GM23338 (cell line): ENCODE data around the gene CLCN1. TPM values are rescaled to one million over a fixed set of nuclear protein-coding genes. Genes with fewer than 3 reads are reported as not detected.

Experiments used
- ATAC-seq: fragments of 200-7000 bp; cut with Tn5 transposase; 3 replicates; pipeline ENCODE4 v1.9.1; 2020
- DNase-seq: peaks from one replicate; pipeline ENCODE4 v3.0.0-alpha.2; 2015; ENCODE audit warnings: low spot score
- H2AFZ ChIP-seq: fragments of 200-600 bp; sonication (generic); 2 replicates; pipeline ENCODE4 v1.8.0; 2016; ENCODE audit warnings: antibody characterized with exemption, mild to moderate bottlenecking, moderate library complexity
- H3F3A ChIP-seq: fragments of 200-600 bp; sonication (generic); replicated peaks from 2 replicates; pipeline ENCODE4 v1.8.0; 2017; ENCODE audit warnings: antibody characterized with exemption, mixed run types, low read depth
- H3K27ac ChIP-seq: fragments of 200-600 bp; sonication (generic); 2 replicates; pipeline ENCODE4 v1.6.1; 2016; ENCODE audit warnings: low read depth
- H3K27me3 ChIP-seq: fragments of 200-600 bp; sonication (generic); 2 replicates; pipeline ENCODE4 v1.8.0; 2016; ENCODE audit warnings: mild to moderate bottlenecking, mixed run types, moderate library complexity; ENCODE audit not compliant: insufficient read depth
- H3K36me3 ChIP-seq: fragments of 200-600 bp; sonication (generic); 2 replicates; pipeline ENCODE4 v1.8.0; 2016; ENCODE audit warnings: mild to moderate bottlenecking; ENCODE audit not compliant: insufficient read depth
- H3K4me1 ChIP-seq: fragments of 200-600 bp; sonication (generic); 2 replicates; pipeline ENCODE4 v1.8.0; 2016; ENCODE audit warnings: mild to moderate bottlenecking, moderate library complexity; ENCODE audit not compliant: insufficient read depth
- H3K4me2 ChIP-seq: fragments of 200-600 bp; sonication (generic); 2 replicates; pipeline ENCODE4 v1.7.1; 2017; ENCODE audit warnings: mixed run types
- H3K4me3 ChIP-seq: fragments of 200-600 bp; sonication (generic); 2 replicates; pipeline ENCODE4 v1.6.1; 2016; ENCODE audit warnings: mixed run types
- H3K79me2 ChIP-seq: fragments of 200-600 bp; sonication (generic); replicated peaks from 2 replicates; pipeline ENCODE4 v1.8.0; 2017; ENCODE audit warnings: mild to moderate bottlenecking; ENCODE audit not compliant: insufficient read depth
- H3K9me2 ChIP-seq: fragments of 200-600 bp; sonication (generic); 2 replicates; pipeline ENCODE4 v1.8.0; 2017; ENCODE audit not compliant: insufficient read depth
- H4K20me1 ChIP-seq: fragments of 200-600 bp; sonication (generic); replicated peaks from 2 replicates; pipeline ENCODE4 v1.8.0; 2017; ENCODE audit warnings: mild to moderate bottlenecking; ENCODE audit not compliant: insufficient read depth
- H3K27ac Mint-ChIP-seq: 2 replicates; pipeline ENCODE4 v1.8.0; 2020; ENCODE audit warnings: inconsistent platforms, mild to moderate bottlenecking, moderate library complexity, mixed read lengths
- H3K27me3 Mint-ChIP-seq: 3 replicates; pipeline ENCODE4 v1.8.0; 2022; ENCODE audit warnings: low read depth, mild to moderate bottlenecking, moderate library complexity, mixed read lengths, inconsistent platforms; ENCODE audit not compliant: insufficient read depth, poor library complexity
- H3K36me3 Mint-ChIP-seq: 3 replicates; pipeline ENCODE4 v1.8.0; 2021; ENCODE audit warnings: low read depth, mild to moderate bottlenecking, inconsistent platforms, moderate library complexity, mixed read lengths
- H3K4me1 Mint-ChIP-seq: 3 replicates; pipeline ENCODE4 v1.8.0; 2020; ENCODE audit warnings: mild to moderate bottlenecking, inconsistent platforms, mixed read lengths
- H3K4me3 Mint-ChIP-seq: 3 replicates; pipeline ENCODE4 v1.8.0; 2021; ENCODE audit warnings: moderate library complexity, mild to moderate bottlenecking, inconsistent platforms, mixed read lengths
- H3K9me3 Mint-ChIP-seq: 3 replicates; pipeline ENCODE4 v1.8.0; 2020; ENCODE audit warnings: moderate library complexity, mild to moderate bottlenecking, inconsistent platforms, mixed read lengths
- CREB1 ChIP-seq: fragments of 250-450 bp; sonication (Bioruptor Pico); IDR thresholded peaks from 2 replicates; pipeline ENCODE4 v1.5.0; 2020; ENCODE audit warnings: low read depth, mild to moderate bottlenecking, moderate library complexity
- CTCF ChIP-seq, 2 experiments: fragments of 200-600 bp in 1 of 2; sonication (generic) in 1 of 2; conservative IDR thresholded peaks; 2 replicates each; pipeline versions ENCODE4 v1.5.1 to v1.6.1; 2016 to 2017; ENCODE audit warnings: antibody characterized with exemption in 2 of 2, low read depth in 2 of 2, mild to moderate bottlenecking in 2 of 2, moderate library complexity in 1 of 2
- ETS1 ChIP-seq: IDR thresholded peaks from 2 replicates; pipeline ENCODE4 v1.6.1; 2016; ENCODE audit warnings: antibody characterized with exemption
- EZH2 ChIP-seq: fragments of 200-600 bp; sonication (generic); IDR thresholded peaks from one replicate; pipeline ENCODE4 v1.8.0; 2017; ENCODE audit warnings: antibody characterized with exemption, mild to moderate bottlenecking, low read depth; ENCODE audit not compliant: unreplicated experiment
- JUNB ChIP-seq: IDR thresholded peaks from one replicate; pipeline ENCODE4 v1.6.1; 2016; ENCODE audit warnings: antibody characterized with exemption; ENCODE audit not compliant: unreplicated experiment
- NANOG ChIP-seq: IDR thresholded peaks from 2 replicates; pipeline ENCODE4 v1.6.1; 2016; ENCODE audit warnings: antibody characterized with exemption, borderline replicate concordance
- REST ChIP-seq: IDR thresholded peaks from one replicate; pipeline ENCODE4 v1.6.1; 2018; ENCODE audit warnings: antibody characterized with exemption; ENCODE audit not compliant: unreplicated experiment
- STAT1 ChIP-seq: IDR thresholded peaks from one replicate; pipeline ENCODE4 v1.6.1; 2016; ENCODE audit warnings: antibody characterized with exemption; ENCODE audit not compliant: unreplicated experiment
- ZNF331 ChIP-seq: fragments of 250-450 bp; sonication (Bioruptor Pico); IDR thresholded peaks from 2 replicates; pipeline ENCODE4 v1.5.0; 2020; ENCODE audit warnings: low read depth, mild to moderate bottlenecking, moderate library complexity
- polyA plus RNA-seq: library from polyadenylated mRNA; unstranded; fragments of >200 nt; fragmentation: Nextera tagmentation; extraction: Ambion mirVana; gene quantifications from 2 replicates; pipeline ENCODE4 v1.2.1, GENCODE V29; 2016
- total RNA-seq: library from RNA; depleted of rRNA; stranded (reverse); fragments of >200 nt; shearing (Covaris generic); gene quantifications from 2 replicates; pipeline ENCODE4 v1.2.3, GENCODE V29; 2014

Gene CLCN1
- total and polyA plus RNA-seq, 2 experiments from 2014 or later = 0.38 to 0.48 TPM

GRCh38 chr7:143397710-143398530, 82.0 kb downstream of the CLCN1 start:
- peaks cover 96% of the 10 kb centered on the region for H3K36me3 Mint-ChIP-seq
- Histone ChIP-seq H3K27ac (no peak overlapping the region), H3K4me2 (no peak overlapping the region), H2AFZ (no peak overlapping the region), H3K9me2 (no peaks in the 10 kb centered on the region), H3K36me3 (peaks cover 48% of the 10 kb centered on the region), H3K79me2 (peaks cover 15% of the 10 kb centered on the region; the same call in 1 of the 2 replicates), H3K4me1 (no peaks in the 10 kb centered on the region), H3K4me3 (no peak overlapping the region), H3F3A (peaks cover 16% of the 10 kb centered on the region; the same call in 1 of the 2 replicates), H4K20me1 (peaks cover 5% of the 10 kb centered on the region), H3K27me3 (no peaks in the 10 kb centered on the region)
- H3K9me3 Mint-ChIP-seq = no peaks in the 10 kb centered on the region
- no peak overlapping the region for H3K27ac Mint-ChIP-seq
- DNase-seq = no peak
- peaks cover 7% of the 10 kb centered on the region for H3K27me3 Mint-ChIP-seq
- no peak for ATAC-seq
- no peak for TF ChIP-seq EZH2
- no peak for TF ChIP-seq CTCF (conservative IDR thresholded peaks at IDR 0.05; ENCODE audit: low read depth in 2 of 2)
- TF ChIP-seq REST = no peak
- TF ChIP-seq ETS1 = no peak
- no peak for TF ChIP-seq JUNB
- TF ChIP-seq CREB1 (CRISPR knock-in tag) = no peak
- TF ChIP-seq ZNF331 (CRISPR knock-in tag) = no peak
- no peak for TF ChIP-seq STAT1
- TF ChIP-seq NANOG = no peak
- H3K4me3 Mint-ChIP-seq = no peak overlapping the region
- H3K4me1 Mint-ChIP-seq = no peaks in the 10 kb centered on the region; the same call in 2 of the 3 replicates
